CD14-positive monocyte (primary cell): ENCODE measurements around the gene DCDC2. TPM values are rescaled to one million over a fixed set of nuclear protein-coding genes. Genes with fewer than 3 reads are reported as not detected.

ENCODE experiments used
- DNase-seq, 3 donors: peaks; one replicate each; pipeline ENCODE4 v3.0.0-alpha.2; 2011 to 2022
- H2AFZ ChIP-seq: 2 replicates; pipeline ENCODE4 v1.6.0; 2012; ENCODE audit warnings: mild to moderate bottlenecking, low read depth, low read length, inconsistent platforms; ENCODE audit not compliant: insufficient read depth, poor library complexity, severe bottlenecking
- H3K27ac ChIP-seq, 2 donors: 1 replicate in 1 of 2; 2 replicates in 1 of 2; pipeline ENCODE4 v1.5.1; 2012 to 2013; ENCODE audit warnings: low read length in 2 of 2, control low read depth in 1 of 2, inconsistent platforms in 1 of 2, low read depth in 1 of 2, mild to moderate bottlenecking in 1 of 2
- H3K27me3 ChIP-seq, 2 donors: one replicate each; pipeline versions ENCODE4 v1.6.0 to v1.6.1; 2011 to 2013; ENCODE audit warnings: low read length in 2 of 2; ENCODE audit not compliant: control insufficient read depth in 2 of 2, insufficient read depth in 2 of 2
- H3K36me3 ChIP-seq, 2 donors: replicated peaks in 1 of 2; 1 replicate in 1 of 2; 2 replicates in 1 of 2; pipeline versions ENCODE4 v1.5.1 to v1.6.1; 2012 to 2013; ENCODE audit warnings: low read length in 2 of 2, control low read depth in 1 of 2, inconsistent platforms in 1 of 2, mild to moderate bottlenecking in 1 of 2; ENCODE audit not compliant: insufficient read depth in 2 of 2, control insufficient read depth in 1 of 2
- H3K4me1 ChIP-seq, 2 donors: 1 replicate in 1 of 2; 2 replicates in 1 of 2; pipeline versions ENCODE4 v1.5.1 to v1.6.1; 2012 to 2013; ENCODE audit warnings: low read length in 2 of 2, control low read depth in 1 of 2, inconsistent platforms in 1 of 2, mild to moderate bottlenecking in 1 of 2, moderate library complexity in 1 of 2; ENCODE audit not compliant: insufficient read depth in 2 of 2, control insufficient read depth in 1 of 2
- H3K4me2 ChIP-seq: replicated peaks from 2 replicates; pipeline ENCODE3; 2012; ENCODE audit warnings: low read length, moderate library complexity, mild to moderate bottlenecking; ENCODE audit not compliant: poor library complexity, severe bottlenecking; ENCODE audit errors: extremely low read depth
- H3K4me3 ChIP-seq, 3 experiments: fragments of 200-600 bp in 1 of 3; sonication (generic) in 1 of 3; replicated peaks in 1 of 3; 1 replicate in 2 of 3; 2 replicates in 1 of 3; pipeline ENCODE4 v1.5.1; 2011 to 2013; ENCODE audit warnings: low read length in 3 of 3, mild to moderate bottlenecking in 3 of 3, control low read depth in 2 of 3, low read depth in 2 of 3, inconsistent platforms in 1 of 3, moderate library complexity in 1 of 3
- H3K79me2 ChIP-seq: 2 replicates; pipeline ENCODE4 v1.6.0; 2012; ENCODE audit warnings: mild to moderate bottlenecking, control low read depth, inconsistent platforms, low read length, moderate library complexity; ENCODE audit not compliant: insufficient read depth
- H3K9ac ChIP-seq: 2 replicates; pipeline ENCODE4 v1.6.0; 2017; ENCODE audit warnings: low read length, mild to moderate bottlenecking; ENCODE audit not compliant: insufficient read depth, poor library complexity, severe bottlenecking
- H3K9me3 ChIP-seq, 2 donors: replicated peaks in 1 of 2; 1 replicate in 1 of 2; 2 replicates in 1 of 2; pipeline versions ENCODE4 v1.5.1 to v1.6.1; 2012 to 2013; ENCODE audit warnings: low read length in 2 of 2, control low read depth in 1 of 2; ENCODE audit not compliant: control insufficient read depth in 1 of 2, insufficient read depth in 1 of 2
- H4K20me1 ChIP-seq: 2 replicates; pipeline ENCODE4 v1.6.0; 2012; ENCODE audit warnings: mild to moderate bottlenecking, low read length, control low read depth, moderate library complexity; ENCODE audit not compliant: insufficient read depth
- H3K27ac Mint-ChIP-seq, 7 donors: one replicate each; pipeline ENCODE4 v1.8.0; 2020; ENCODE audit warnings: mild to moderate bottlenecking in 7 of 7, mixed read lengths in 7 of 7, moderate library complexity in 6 of 7, inconsistent platforms in 2 of 7
- H3K27me3 Mint-ChIP-seq, 3 donors: one replicate each; pipeline ENCODE4 v1.8.0; 2021 to 2022; ENCODE audit warnings: low read depth in 3 of 3, mild to moderate bottlenecking in 3 of 3, mixed read lengths in 3 of 3, moderate library complexity in 3 of 3, inconsistent platforms in 1 of 3
- H3K36me3 Mint-ChIP-seq, 2 donors: one replicate each; pipeline ENCODE4 v1.8.0; 2020; ENCODE audit warnings: mixed read lengths in 2 of 2, inconsistent platforms in 1 of 2, mild to moderate bottlenecking in 1 of 2
- H3K4me1 Mint-ChIP-seq: one replicate; pipeline ENCODE4 v1.8.0; 2020; ENCODE audit warnings: mild to moderate bottlenecking, mixed read lengths
- H3K4me3 Mint-ChIP-seq, 2 donors: one replicate each; pipeline ENCODE4 v1.8.0; 2020; ENCODE audit warnings: mild to moderate bottlenecking in 2 of 2, mixed read lengths in 2 of 2, moderate library complexity in 1 of 2
- H3K9me3 Mint-ChIP-seq, 7 donors: one replicate each; pipeline ENCODE4 v1.8.0; 2020 to 2022; ENCODE audit warnings: mixed read lengths in 7 of 7, mild to moderate bottlenecking in 6 of 7, moderate library complexity in 6 of 7, inconsistent platforms in 2 of 7
- whole genome bisulfite sequencing: methylation state at CpG from one replicate; pipeline ENCODE4 v1.1.5; 2013; ENCODE audit warnings: missing lambda C conversion rate; ENCODE audit not compliant: insufficient coverage; 5-methylcytosine and 5-hydroxymethylcytosine counted together
- intact Hi-C, 2 donors: fragments of 100-400 bp; cut with micrococcal nuclease; formaldehyde crosslinking; loops; one replicate each; pipeline versions ENCODE4 v1.15.0 to v1.15.1; 2023
- polyA plus RNA-seq, 3 donors: library from polyadenylated mRNA; depleted of rRNA in 1 of 3; unstranded in 2 of 3; stranded (reverse) in 1 of 3; fragments of 300-500 nt in 2 of 3; fragments of >200 nt in 1 of 3; fragmentation: Illumina TruSeq in 2 of 3; gene quantifications; 1 replicate in 2 of 3; 2 replicates in 1 of 3; pipeline ENCODE4 v1.2.3, GENCODE V29; 2012 to 2021
- TF ChIP-seq, protein P1 (sequence below): fragments of 200-600 bp; IDR thresholded peaks from one replicate; pipeline ENCODE4 v1.8.0; 2022; ENCODE audit warnings: antibody characterized with exemption, mild to moderate bottlenecking

Gene DCDC2
- polyA plus RNA-seq, 3 donors: not detected

DNA sequence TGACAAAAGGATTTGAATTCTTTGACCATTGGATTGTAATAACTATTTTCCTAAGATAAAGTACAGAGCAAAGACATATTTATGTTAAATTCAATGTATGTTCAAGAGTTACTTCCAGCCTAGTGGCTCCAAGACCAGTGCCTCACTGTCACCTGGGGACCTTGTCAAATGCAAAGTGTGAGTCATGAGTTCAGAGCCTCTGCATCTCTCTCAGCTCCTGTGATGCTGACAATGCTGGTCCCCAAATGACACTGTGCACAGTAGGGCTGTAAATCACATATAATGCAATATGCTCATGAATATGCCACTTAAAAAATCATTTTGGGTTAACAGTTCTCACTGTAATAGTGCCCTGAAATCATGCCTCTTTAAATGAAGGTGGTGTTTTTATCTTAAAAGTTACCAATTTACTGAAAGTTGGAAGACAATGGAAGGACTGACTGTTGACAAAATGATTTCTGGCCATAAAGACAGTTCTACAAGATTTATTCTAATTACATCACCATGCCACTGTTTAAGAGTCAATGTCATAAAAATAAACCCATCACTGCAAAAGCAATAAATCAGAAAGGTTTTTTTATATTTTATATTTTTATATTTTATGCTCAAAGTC is 169.8 kb downstream of the DCDC2 start:
- Histone ChIP-seq H4K20me1 (no peaks in the 10 kb centered on the region), H3K36me3 (no peaks in the 10 kb centered on the region), H3K4me1 (no peaks in the 10 kb centered on the region), H3K79me2 (no peaks in the 10 kb centered on the region), H3K9ac (no peak overlapping the region), H3K9me3 (peaks cover 0 to 4% of the 10 kb centered on the region in 2 donors), H3K27ac (no peak overlapping the region), H3K4me3 (no peak overlapping the region), H3K4me2 (no peak overlapping the region), H2AFZ (no peak overlapping the region), H3K27me3 (no peaks in the 10 kb centered on the region)
- Mint-ChIP-seq H3K9me3 (peaks cover 0 to 11% (median 4%) of the 10 kb centered on the region in 7 donors), H3K4me3 (no peak overlapping the region), H3K27ac (no peak overlapping the region), H3K36me3 (no peaks in the 10 kb centered on the region), H3K4me1 (no peaks in the 10 kb centered on the region), H3K27me3 (peaks cover 0 to 3% (median 0%) of the 10 kb centered on the region in 3 donors)
- DNase-seq: no peak
- TF ChIP-seq, protein P1, sequence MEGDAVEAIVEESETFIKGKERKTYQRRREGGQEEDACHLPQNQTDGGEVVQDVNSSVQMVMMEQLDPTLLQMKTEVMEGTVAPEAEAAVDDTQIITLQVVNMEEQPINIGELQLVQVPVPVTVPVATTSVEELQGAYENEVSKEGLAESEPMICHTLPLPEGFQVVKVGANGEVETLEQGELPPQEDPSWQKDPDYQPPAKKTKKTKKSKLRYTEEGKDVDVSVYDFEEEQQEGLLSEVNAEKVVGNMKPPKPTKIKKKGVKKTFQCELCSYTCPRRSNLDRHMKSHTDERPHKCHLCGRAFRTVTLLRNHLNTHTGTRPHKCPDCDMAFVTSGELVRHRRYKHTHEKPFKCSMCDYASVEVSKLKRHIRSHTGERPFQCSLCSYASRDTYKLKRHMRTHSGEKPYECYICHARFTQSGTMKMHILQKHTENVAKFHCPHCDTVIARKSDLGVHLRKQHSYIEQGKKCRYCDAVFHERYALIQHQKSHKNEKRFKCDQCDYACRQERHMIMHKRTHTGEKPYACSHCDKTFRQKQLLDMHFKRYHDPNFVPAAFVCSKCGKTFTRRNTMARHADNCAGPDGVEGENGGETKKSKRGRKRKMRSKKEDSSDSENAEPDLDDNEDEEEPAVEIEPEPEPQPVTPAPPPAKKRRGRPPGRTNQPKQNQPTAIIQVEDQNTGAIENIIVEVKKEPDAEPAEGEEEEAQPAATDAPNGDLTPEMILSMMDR: no peak
- intact Hi-C loops: no loop called here

DNA sequence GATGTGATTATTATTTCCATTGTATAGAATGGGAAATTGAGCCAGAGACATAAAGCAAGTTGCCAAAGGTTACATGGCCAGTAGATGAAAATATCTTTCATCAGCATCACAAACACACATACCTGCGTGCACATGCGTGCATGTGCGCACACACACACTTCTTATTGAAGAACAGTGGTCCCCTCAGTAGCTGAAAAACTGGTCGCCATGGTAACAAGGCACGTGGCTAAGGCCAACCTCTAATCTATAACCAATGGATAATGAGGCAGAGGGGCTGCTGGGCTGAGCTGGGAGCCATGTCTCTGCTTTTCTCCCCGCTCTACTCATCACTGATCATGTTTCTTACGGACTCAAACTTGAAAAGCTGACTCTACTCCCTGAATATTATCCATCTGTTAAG is 171.5 kb downstream of the DCDC2 start:
- Histone ChIP-seq H3K9me3 (peaks cover 0 to 4% of the 10 kb centered on the region in 2 donors), H3K4me1 (no peaks in the 10 kb centered on the region), H3K79me2 (no peaks in the 10 kb centered on the region), H3K4me3 (no peak overlapping the region), H2AFZ (no peak overlapping the region), H3K27ac (no peak overlapping the region), H4K20me1 (no peaks in the 10 kb centered on the region), H3K9ac (no peak overlapping the region), H3K36me3 (no peaks in the 10 kb centered on the region), H3K4me2 (no peak overlapping the region), H3K27me3 (no peaks in the 10 kb centered on the region)
- no peak overlapping the region for H3K4me3 Mint-ChIP-seq
- WGBS: 93% methylated on average over 3 of the region's 7 CpGs
- peaks cover 0 to 10% (median 3%) of the 10 kb centered on the region in 7 donors for H3K9me3 Mint-ChIP-seq
- no peaks in the 10 kb centered on the region for H3K27me3 Mint-ChIP-seq
- no peaks in the 10 kb centered on the region for H3K36me3 Mint-ChIP-seq
- no peaks in the 10 kb centered on the region for H3K4me1 Mint-ChIP-seq
- no peak for DNase-seq
- intact Hi-C loops: no loop called here
- no peak overlapping the region for H3K27ac Mint-ChIP-seq
- TF ChIP-seq, protein P1: no peak
